IMR-90 (cell line): Measurements from ENCODE around the gene GTF2H3. TPM values are rescaled to one million over a fixed set of nuclear protein-coding genes. Genes with fewer than 3 reads are reported as not detected.

Experiments used
- ATAC-seq: fragments of 200-7000 bp; cut with Tn5 transposase; 2 replicates; pipeline ENCODE4 v1.9.1; 2020; ENCODE audit warnings: low read depth, mild to moderate bottlenecking, moderate library complexity
- BruUV-seq: library from RNA; stranded (reverse); fragments of 400-500 nt; replicated peaks from 2 replicates; lab custom pipeline; 2021; lab: Mats Ljungman, UMichigan
- CTCF ChIA-PET: fragments of 300-600 bp; formaldehyde crosslinking; extraction: SDS; loops from one replicate; lab custom pipeline; 2021; ENCODE audit warnings: antibody characterized with exemption; lab: Yijun Ruan, JAX
- POLR2A ChIA-PET: fragments of 300-600 bp; sonication (Branson Sonifier 250); formaldehyde crosslinking; loops from one replicate; lab custom pipeline; 2022; ENCODE audit warnings: antibody characterized with exemption; ENCODE audit not compliant: unreplicated experiment; lab: Charles Lee
- DNase-seq: peaks from one replicate; pipeline ENCODE4 v3.0.0; 2013
- H2AFZ ChIP-seq: replicated peaks from 2 replicates; pipeline ENCODE3; 2013; ENCODE audit warnings: low read length, mild to moderate bottlenecking; ENCODE audit not compliant: poor library complexity
- H2AK5ac ChIP-seq: 2 replicates; pipeline ENCODE4 v1.6.1; 2013; ENCODE audit warnings: low read depth, low read length, inconsistent platforms
- H2AK9ac ChIP-seq: replicated peaks from 2 replicates; pipeline ENCODE3; 2013; ENCODE audit warnings: mild to moderate bottlenecking, low read depth, low read length, moderate library complexity; ENCODE audit not compliant: poor library complexity
- H2BK120ac ChIP-seq: 2 replicates; pipeline ENCODE4 v1.6.1; 2013; ENCODE audit warnings: low read depth, low read length, inconsistent platforms
- H2BK15ac ChIP-seq: 3 replicates; pipeline ENCODE4 v1.6.1; 2013; ENCODE audit warnings: low read depth, low read length, inconsistent platforms
- H2BK20ac ChIP-seq: 2 replicates; pipeline ENCODE4 v1.6.1; 2013; ENCODE audit warnings: low read depth, mild to moderate bottlenecking, inconsistent platforms, low read length, moderate library complexity
- H2BK5ac ChIP-seq: 2 replicates; pipeline ENCODE4 v1.6.1; 2013; ENCODE audit warnings: mild to moderate bottlenecking, low read depth, low read length, inconsistent platforms; ENCODE audit not compliant: poor library complexity, severe bottlenecking
- H3K14ac ChIP-seq: replicated peaks from 2 replicates; pipeline ENCODE4 v1.6.1; 2013; ENCODE audit warnings: low read depth, low read length, inconsistent platforms
- H3K18ac ChIP-seq: 2 replicates; pipeline ENCODE4 v1.6.1; 2013; ENCODE audit warnings: low read depth, low read length, control low read depth
- H3K23ac ChIP-seq: 2 replicates; pipeline ENCODE4 v1.6.1; 2013; ENCODE audit warnings: low read depth, low read length, inconsistent platforms
- H3K27ac ChIP-seq: 2 replicates; pipeline ENCODE4 v1.5.1; 2013; ENCODE audit warnings: mild to moderate bottlenecking, control low read depth, low read length; ENCODE audit not compliant: insufficient read depth
- H3K27me3 ChIP-seq: 2 replicates; pipeline ENCODE4 v1.6.1; 2013; ENCODE audit warnings: low read length; ENCODE audit not compliant: control insufficient read depth, insufficient read depth
- H3K36me3 ChIP-seq: 2 replicates; pipeline ENCODE4 v1.6.1; 2013; ENCODE audit warnings: low read length, mixed read lengths; ENCODE audit not compliant: control insufficient read depth, insufficient read depth
- H3K4ac ChIP-seq: 2 replicates; pipeline ENCODE4 v1.6.1; 2013; ENCODE audit warnings: low read depth, low read length, inconsistent platforms
- H3K4me1 ChIP-seq: 2 replicates; pipeline ENCODE4 v1.6.1; 2013; ENCODE audit warnings: low read length, mixed read lengths; ENCODE audit not compliant: control insufficient read depth, insufficient read depth
- H3K4me2 ChIP-seq: 2 replicates; pipeline ENCODE4 v1.6.1; 2013; ENCODE audit warnings: low read depth, mild to moderate bottlenecking, control low read depth, low read length, moderate library complexity
- H3K4me3 ChIP-seq: 2 replicates; pipeline ENCODE4 v1.5.1; 2013; ENCODE audit warnings: low read depth, mild to moderate bottlenecking, control low read depth, low read length, moderate library complexity; ENCODE audit not compliant: insufficient read depth
- H3K56ac ChIP-seq: 2 replicates; pipeline ENCODE4 v1.6.1; 2013; ENCODE audit warnings: low read length, inconsistent platforms; ENCODE audit not compliant: insufficient read depth; ENCODE audit errors: extremely low read depth
- H3K79me1 ChIP-seq, 2 experiments: 2 replicates each; pipeline ENCODE4 v1.6.1; 2013; ENCODE audit warnings: low read length in 2 of 2, inconsistent platforms in 1 of 2, low read depth in 1 of 2
- H3K9ac ChIP-seq: 2 replicates; pipeline ENCODE4 v1.6.1; 2013; ENCODE audit warnings: low read depth, low read length, control low read depth
- H3K9me1 ChIP-seq: 2 replicates; pipeline ENCODE4 v1.6.1; 2013; ENCODE audit warnings: low read length, inconsistent platforms; ENCODE audit not compliant: insufficient read depth
- H3K9me3 ChIP-seq: 2 replicates; pipeline ENCODE4 v1.6.1; 2013; ENCODE audit warnings: low read length; ENCODE audit not compliant: control insufficient read depth, insufficient read depth
- H4K20me1 ChIP-seq: 2 replicates; pipeline ENCODE4 v1.6.1; 2013; ENCODE audit warnings: low read length, inconsistent platforms; ENCODE audit not compliant: insufficient read depth
- H4K5ac ChIP-seq: 2 replicates; pipeline ENCODE4 v1.6.1; 2013; ENCODE audit warnings: mild to moderate bottlenecking, low read depth, low read length, control low read depth
- H4K8ac ChIP-seq, 2 experiments: 2 replicates each; pipeline ENCODE4 v1.6.1; 2013; ENCODE audit warnings: low read depth in 2 of 2, low read length in 2 of 2, control low read depth in 1 of 2, inconsistent platforms in 1 of 2
- H4K91ac ChIP-seq: 2 replicates; pipeline ENCODE4 v1.6.1; 2013; ENCODE audit warnings: low read depth, low read length, inconsistent platforms; ENCODE audit not compliant: insufficient read depth
- BHLHE40 ChIP-seq: fragments of 150-350 bp; IDR thresholded peaks from 2 replicates; pipeline ENCODE4 v1.6.1; 2016; ENCODE audit warnings: mild to moderate bottlenecking, low read depth, low read length
- CEBPB ChIP-seq: IDR thresholded peaks from 2 replicates; pipeline ENCODE4 v1.6.1; 2012; ENCODE audit warnings: low read depth, low read length, improper control_type of control experiment
- CHD1 ChIP-seq: IDR thresholded peaks from 2 replicates; pipeline ENCODE4 v1.6.1; 2012; ENCODE audit warnings: low read depth, low read length, improper control_type of control experiment
- FOS ChIP-seq: fragments of 150-350 bp; IDR thresholded peaks from 2 replicates; pipeline ENCODE4 v1.6.1; 2016; ENCODE audit warnings: low read depth, low read length
- MAFK ChIP-seq: IDR thresholded peaks from 2 replicates; pipeline ENCODE4 v1.6.1; 2012; ENCODE audit warnings: low read depth, low read length, improper control_type of control experiment
- MAZ ChIP-seq: IDR thresholded peaks from 2 replicates; pipeline ENCODE4 v1.6.1; 2012; ENCODE audit warnings: low read depth, mild to moderate bottlenecking, low read length, improper control_type of control experiment, moderate library complexity, borderline replicate concordance
- MXI1 ChIP-seq: IDR thresholded peaks from 2 replicates; pipeline ENCODE4 v1.6.1; 2012; ENCODE audit warnings: low read depth, mild to moderate bottlenecking, low read length, moderate library complexity, borderline replicate concordance
- NFE2L2 ChIP-seq: fragments of 150-350 bp; IDR thresholded peaks from 2 replicates; pipeline ENCODE4 v1.6.1; 2016; ENCODE audit warnings: low read depth, mild to moderate bottlenecking, low read length
- POLR2A ChIP-seq: IDR thresholded peaks from 2 replicates; pipeline ENCODE4 v1.6.1; 2012; ENCODE audit warnings: mild to moderate bottlenecking, low read depth, low read length
- RAD21 ChIP-seq: IDR thresholded peaks from 2 replicates; pipeline ENCODE4 v1.6.1; 2012; ENCODE audit warnings: low read length, improper control_type of control experiment
- RCOR1 ChIP-seq: IDR thresholded peaks from 2 replicates; pipeline ENCODE4 v1.6.1; 2012; ENCODE audit warnings: mild to moderate bottlenecking, low read length, improper control_type of control experiment; ENCODE audit not compliant: insufficient replicate concordance
- RFX5 ChIP-seq: IDR thresholded peaks from 2 replicates; pipeline ENCODE4 v1.8.0; 2012; ENCODE audit warnings: low read depth, mild to moderate bottlenecking, low read length, moderate library complexity
- SMC3 ChIP-seq: fragments of 150-350 bp; IDR thresholded peaks from 2 replicates; pipeline ENCODE4 v1.6.1; 2016; ENCODE audit warnings: low read depth, mild to moderate bottlenecking, antibody characterized with exemption, low read length, moderate library complexity
- WGBS, 2 experiments: methylation state at CpG; one replicate each; pipeline versions ENCODE4 v1.1.5 to v1.1.7; 2013; ENCODE audit warnings: missing lambda C conversion rate in 2 of 2; ENCODE audit not compliant: insufficient read length in 1 of 2; ENCODE audit errors: extremely low coverage in 2 of 2; 5-methylcytosine and 5-hydroxymethylcytosine counted together
- dilution Hi-C: fragments of 300-500 bp; cut with HindIII; formaldehyde crosslinking; loops from one replicate; pipeline ENCODE4 v1.14.3; 2018; ENCODE audit warnings: low sequenced_read_pairs; ENCODE audit not compliant: unreplicated experiment
- in situ Hi-C: fragments of 300-500 bp; cut with MboI; formaldehyde crosslinking; loops from 3 replicates; pipeline ENCODE4 v1.14.3; 2019; ENCODE audit warnings: low sequenced_read_pairs, inconsistent platforms, mixed read lengths
- intact Hi-C: fragments of 100-400 bp; cut with micrococcal nuclease; formaldehyde crosslinking; loops from 2 replicates; pipeline ENCODE4 v1.10.0; 2022
- polyA plus RNA-seq, 3 experiments: library from polyadenylated mRNA; depleted of rRNA; stranded (reverse); fragments of >200 nt; gene quantifications; 2 replicates each; pipeline ENCODE4 v1.2.3, GENCODE V29; 2012; ENCODE audit warnings: low replicate concordance in 1 of 3
- total RNA-seq: library from RNA; depleted of rRNA; stranded (reverse); fragments of >200 nt; gene quantifications from 2 replicates; pipeline ENCODE4 v1.2.3, GENCODE V29; 2012
- TF ChIP-seq, protein P1 (sequence below): conservative IDR thresholded peaks from 2 replicates; pipeline ENCODE4 v1.5.1; 2012; ENCODE audit warnings: mild to moderate bottlenecking, low read depth, low read length, improper control_type of control experiment
- TF ChIP-seq, protein P2 (sequence below): fragments of 150-350 bp; IDR thresholded peaks from 2 replicates; pipeline ENCODE4 v1.6.1; 2017; ENCODE audit warnings: mild to moderate bottlenecking, antibody characterized with exemption, low read length, low read depth
- TF ChIP-seq, protein P3 (sequence below): fragments of 150-350 bp; IDR thresholded peaks from 2 replicates; pipeline ENCODE4 v1.6.1; 2016; ENCODE audit warnings: low read depth, mild to moderate bottlenecking, low read length, moderate library complexity, borderline replicate concordance

Gene GTF2H3
- total and polyA plus RNA-seq, 2 of the 4 experiments (the other 2 are of a cell fraction) = 22.2 to 80.3 TPM

DNA sequence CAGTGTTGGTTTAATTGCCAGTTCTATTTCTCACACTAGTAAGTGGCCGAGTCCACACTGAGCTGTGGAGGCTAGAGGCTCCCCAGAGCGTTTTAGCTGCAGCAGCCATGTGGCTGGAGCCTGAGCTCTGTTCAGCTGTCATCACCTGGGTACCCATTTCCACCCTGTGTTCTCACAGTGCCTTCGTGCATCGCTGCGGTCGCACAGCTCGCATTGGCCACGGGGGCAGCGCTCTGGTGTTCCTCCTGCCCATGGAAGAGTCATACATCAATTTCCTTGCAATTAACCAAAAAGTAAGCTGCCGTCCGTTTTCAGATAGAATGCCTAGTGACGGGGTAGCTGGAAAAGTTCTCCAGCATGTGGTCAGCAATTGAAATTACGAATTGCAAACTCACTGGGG is 16.0 kb upstream of the GTF2H3 start:
- Histone ChIP-seq H4K91ac (no peak overlapping the region), H2BK120ac (no peak overlapping the region), H4K8ac (no peak overlapping the region), H3K9me1 (no peaks in the 10 kb centered on the region; the same call in 1 of the 2 replicates), H3K4me1 (0 out of 2 replicates have a peak, but pooled peaks cover 3% of the 10 kb centered on the region), H3K4ac (no peak overlapping the region), H4K5ac (no peak overlapping the region), H3K14ac (no peak overlapping the region), H2BK15ac (no peak overlapping the region), H3K79me1 (peaks cover 11 to 18% of the 10 kb centered on the region in 2 experiments), H3K18ac (no peak overlapping the region), H2AK9ac (no peak overlapping the region), H2BK5ac (no peak overlapping the region), H2AFZ (no peak overlapping the region), H2AK5ac (no peak overlapping the region), H3K9ac (no peak overlapping the region), H3K36me3 (peaks cover 53% of the 10 kb centered on the region), H3K9me3 (no peaks in the 10 kb centered on the region), H3K23ac (no peak overlapping the region), H3K27ac (no peak overlapping the region), H3K27me3 (no peaks in the 10 kb centered on the region), H3K4me3 (no peak overlapping the region), H2BK20ac (no peak overlapping the region), H3K4me2 (no peak overlapping the region), H4K20me1 (peaks cover 3% of the 10 kb centered on the region; the same call in 1 of the 2 replicates), H3K56ac (no peak overlapping the region)
- ATAC-seq (no peak), DNase-seq (no peak)
- in situ Hi-C loops = loop anchor here (25.0 kb wide), 1 partner anchor 305 kb away; no protein-coding TSS in a partner anchor
- 97% methylated on average over 6 of the region's 13 CpGs; no CpG with 5 or more reads in 1 of the 2 experiments for WGBS, 2 experiments
- ChIA-PET CTCF (interaction anchor here (0.6 kb wide), 1 partner anchor 966 kb away, joined by 3 read pairs; no protein-coding TSS in a partner anchor), POLR2A (no interaction called here)
- no TSS peak for BruUV-seq
- dilution Hi-C loops = no loop called here
- TF ChIP-seq MAFK = no peak
- no peak for TF ChIP-seq BHLHE40
- no peak for TF ChIP-seq NFE2L2
- TF ChIP-seq, protein P1, sequence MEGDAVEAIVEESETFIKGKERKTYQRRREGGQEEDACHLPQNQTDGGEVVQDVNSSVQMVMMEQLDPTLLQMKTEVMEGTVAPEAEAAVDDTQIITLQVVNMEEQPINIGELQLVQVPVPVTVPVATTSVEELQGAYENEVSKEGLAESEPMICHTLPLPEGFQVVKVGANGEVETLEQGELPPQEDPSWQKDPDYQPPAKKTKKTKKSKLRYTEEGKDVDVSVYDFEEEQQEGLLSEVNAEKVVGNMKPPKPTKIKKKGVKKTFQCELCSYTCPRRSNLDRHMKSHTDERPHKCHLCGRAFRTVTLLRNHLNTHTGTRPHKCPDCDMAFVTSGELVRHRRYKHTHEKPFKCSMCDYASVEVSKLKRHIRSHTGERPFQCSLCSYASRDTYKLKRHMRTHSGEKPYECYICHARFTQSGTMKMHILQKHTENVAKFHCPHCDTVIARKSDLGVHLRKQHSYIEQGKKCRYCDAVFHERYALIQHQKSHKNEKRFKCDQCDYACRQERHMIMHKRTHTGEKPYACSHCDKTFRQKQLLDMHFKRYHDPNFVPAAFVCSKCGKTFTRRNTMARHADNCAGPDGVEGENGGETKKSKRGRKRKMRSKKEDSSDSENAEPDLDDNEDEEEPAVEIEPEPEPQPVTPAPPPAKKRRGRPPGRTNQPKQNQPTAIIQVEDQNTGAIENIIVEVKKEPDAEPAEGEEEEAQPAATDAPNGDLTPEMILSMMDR = no peak
- no peak for TF ChIP-seq RAD21
- TF ChIP-seq, protein P2, sequence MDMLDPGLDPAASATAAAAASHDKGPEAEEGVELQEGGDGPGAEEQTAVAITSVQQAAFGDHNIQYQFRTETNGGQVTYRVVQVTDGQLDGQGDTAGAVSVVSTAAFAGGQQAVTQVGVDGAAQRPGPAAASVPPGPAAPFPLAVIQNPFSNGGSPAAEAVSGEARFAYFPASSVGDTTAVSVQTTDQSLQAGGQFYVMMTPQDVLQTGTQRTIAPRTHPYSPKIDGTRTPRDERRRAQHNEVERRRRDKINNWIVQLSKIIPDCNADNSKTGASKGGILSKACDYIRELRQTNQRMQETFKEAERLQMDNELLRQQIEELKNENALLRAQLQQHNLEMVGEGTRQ = no peak
- TF ChIP-seq, protein P3, sequence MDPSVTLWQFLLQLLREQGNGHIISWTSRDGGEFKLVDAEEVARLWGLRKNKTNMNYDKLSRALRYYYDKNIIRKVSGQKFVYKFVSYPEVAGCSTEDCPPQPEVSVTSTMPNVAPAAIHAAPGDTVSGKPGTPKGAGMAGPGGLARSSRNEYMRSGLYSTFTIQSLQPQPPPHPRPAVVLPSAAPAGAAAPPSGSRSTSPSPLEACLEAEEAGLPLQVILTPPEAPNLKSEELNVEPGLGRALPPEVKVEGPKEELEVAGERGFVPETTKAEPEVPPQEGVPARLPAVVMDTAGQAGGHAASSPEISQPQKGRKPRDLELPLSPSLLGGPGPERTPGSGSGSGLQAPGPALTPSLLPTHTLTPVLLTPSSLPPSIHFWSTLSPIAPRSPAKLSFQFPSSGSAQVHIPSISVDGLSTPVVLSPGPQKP = no peak
- no peak for TF ChIP-seq SMC3
- no peak for TF ChIP-seq MXI1
- TF ChIP-seq CHD1 = no peak
- TF ChIP-seq MAZ = no peak
- no peak for TF ChIP-seq POLR2A
- TF ChIP-seq CEBPB = no peak
- TF ChIP-seq RFX5 = no peak
- TF ChIP-seq FOS = no peak
- TF ChIP-seq RCOR1 = no peak
- intact Hi-C loops = no loop called here
